HepG2 (cell line): ENCODE measurements around the gene STRN3. TPM values are rescaled to one million over a fixed set of nuclear protein-coding genes. Genes with fewer than 3 reads are reported as not detected.

Experiments
- DR1 ChIP-seq: sonication (generic); formaldehyde crosslinking; IDR thresholded peaks from 2 replicates; pipeline ENCODE4 v1.8.0; 2021; ENCODE audit warnings: mild to moderate bottlenecking, missing genetic modification reagents, inconsistent platforms
- ELF3 ChIP-seq: IDR thresholded peaks from 2 replicates; pipeline ENCODE4 v1.6.1; 2016; ENCODE audit warnings: missing genetic modification reagents, missing compliant biosample characterization
- HOMEZ ChIP-seq: IDR thresholded peaks from 2 replicates; pipeline ENCODE4 v1.6.1; 2016; ENCODE audit warnings: low read depth
- JUN ChIP-seq: sonication (generic); formaldehyde crosslinking; IDR thresholded peaks from 2 replicates; pipeline ENCODE4 v1.4.0; 2020; ENCODE audit warnings: mild to moderate bottlenecking, missing genetic modification reagents
- MLXIP ChIP-seq: sonication (generic); formaldehyde crosslinking; IDR thresholded peaks from 2 replicates; pipeline ENCODE4 v1.9.0; 2021; ENCODE audit warnings: missing genetic modification reagents, borderline replicate concordance
- MTERF4 ChIP-seq: sonication (generic); formaldehyde crosslinking; IDR thresholded peaks from 2 replicates; pipeline ENCODE4 v1.8.0; 2023; ENCODE audit warnings: mild to moderate bottlenecking, missing genetic modification reagents
- MYNN ChIP-seq: sonication (generic); formaldehyde crosslinking; IDR thresholded peaks from 2 replicates; pipeline ENCODE4 v1.4.0; 2020; ENCODE audit warnings: mild to moderate bottlenecking, low read depth, missing genetic modification reagents
- RERE ChIP-seq: IDR thresholded peaks from 2 replicates; pipeline ENCODE4 v1.6.1; 2016; ENCODE audit warnings: low read depth, missing genetic modification reagents, missing compliant biosample characterization
- STAT6 ChIP-seq: sonication (generic); formaldehyde crosslinking; IDR thresholded peaks from 2 replicates; pipeline ENCODE4 v1.4.0; 2020; ENCODE audit warnings: missing genetic modification reagents, mild to moderate bottlenecking, borderline replicate concordance
- TAF15 ChIP-seq: fragments of 200-400 bp; formaldehyde crosslinking; IDR thresholded peaks from one replicate; pipeline ENCODE4 v1.6.1; 2018; ENCODE audit warnings: mild to moderate bottlenecking, low read depth, low read length; ENCODE audit not compliant: poor library complexity, severe bottlenecking
- ZNF235 ChIP-seq: sonication (generic); formaldehyde crosslinking; IDR thresholded peaks from 2 replicates; pipeline ENCODE4 v1.8.1; 2023; ENCODE audit warnings: mild to moderate bottlenecking, missing genetic modification reagents, borderline replicate concordance
- ZNF572 ChIP-seq: sonication (generic); formaldehyde crosslinking; IDR thresholded peaks from 2 replicates; pipeline ENCODE4 v1.5.1; 2020; ENCODE audit warnings: mild to moderate bottlenecking, missing genetic modification reagents
- ZNF737 ChIP-seq: sonication (generic); formaldehyde crosslinking; IDR thresholded peaks from 2 replicates; pipeline ENCODE4 v1.5.0; 2020; ENCODE audit warnings: missing genetic modification reagents, mild to moderate bottlenecking, borderline replicate concordance
- ZSCAN12 ChIP-seq: sonication (generic); formaldehyde crosslinking; IDR thresholded peaks from 2 replicates; pipeline ENCODE4 v1.9.0; 2021; ENCODE audit warnings: mild to moderate bottlenecking, missing genetic modification reagents
- polyA plus RNA-seq, 8 experiments: library from polyadenylated mRNA; depleted of rRNA in 3 of 8; stranded (reverse) in 7 of 8; unstranded in 1 of 8; fragments of >200 nt; fragmentation: Illumina TruSeq in 4 of 8; extraction: Trizol in 4 of 8; gene quantifications; 2 replicates each; pipeline versions ENCODE4 v1.2.1 to v1.2.3, GENCODE V29; 2011 to 2016; ENCODE audit warnings: low read depth in 4 of 8, missing spikeins in 1 of 8, mixed read lengths in 1 of 8; ENCODE audit not compliant: insufficient read depth in 1 of 8
- total RNA-seq, 5 experiments: library from RNA; depleted of rRNA; stranded (reverse); fragments of >200 nt; fragmentation: Illumina TruSeq; extraction: Trizol; gene quantifications; 2 replicates each; pipeline ENCODE4 v1.2.3, GENCODE V29; 2016; ENCODE audit warnings: low read depth in 1 of 5

The STRN3 gene
- total and polyA plus RNA-seq, 2 of the 13 experiments (the other 11 are each of a cell fraction or from before 2014, with no cell fraction given) = 49.4 to 123 TPM

- TF ChIP-seq HOMEZ (CRISPR knock-in tag) (peak; percentile 89; the same call in 1 of the 2 replicates), STAT6 (CRISPR knock-in tag) (peak; percentile 92; the same call in 1 of the 2 replicates), ELF3 (CRISPR knock-in tag) (peak; percentile 92), MYNN (CRISPR knock-in tag) (peak; percentile 94), JUN (CRISPR knock-in tag) (no peak), MTERF4 (CRISPR knock-in tag) (peak; percentile 96), TAF15 (no peak), ZSCAN12 (peak; percentile 97), RERE (CRISPR knock-in tag) (peak; percentile 54; the same call in 1 of the 2 replicates), ZNF572 (CRISPR knock-in tag) (0 out of 2 replicates have a peak, but pooled peaks have one; percentile 86), DR1 (no peak), ZNF737 (CRISPR knock-in tag) (no peak), ZNF235 (CRISPR knock-in tag) (no peak), MLXIP (CRISPR knock-in tag) (peak; percentile 53; the same call in 1 of the 2 replicates)
Measured at GRCh38 chr14:31026450-31027235, 464 bp upstream of the STRN3 start (continued).
